Left lobe of liver (tissue), 2 donors: ENCODE results near the gene GAS7. TPM values are rescaled to one million over a fixed set of nuclear protein-coding genes. Genes with fewer than 3 reads are reported as not detected.
"Not testable (repeated sequence)": the region's sequence is repeated elsewhere in the genome, so short reads cannot be mapped to it uniquely, and the experiment has no call there.

Source experiments
- ATAC-seq: fragments of 200-7000 bp; cut with Tn5 transposase; one replicate; pipeline ENCODE4 v1.9.1; 2020; ENCODE audit warnings: mild to moderate bottlenecking, moderate library complexity
- DNase-seq: peaks from one replicate; pipeline ENCODE4 v3.0.0-alpha.2; 2020; ENCODE audit warnings: low spot score
- total RNA-seq: library from RNA; stranded (reverse); gene quantifications from one replicate; pipeline ENCODE4 v1.2.1, GENCODE V29; 2021
- donor health status: DM: no; HTN: no; CAD: no; lungs with moderate emphysema.
- donor health status: DM: no; HTN: yes; CAD: no.

The GAS7 gene
- total RNA-seq, 1 donor from 2014 or later, result 2.4 TPM

DNA sequence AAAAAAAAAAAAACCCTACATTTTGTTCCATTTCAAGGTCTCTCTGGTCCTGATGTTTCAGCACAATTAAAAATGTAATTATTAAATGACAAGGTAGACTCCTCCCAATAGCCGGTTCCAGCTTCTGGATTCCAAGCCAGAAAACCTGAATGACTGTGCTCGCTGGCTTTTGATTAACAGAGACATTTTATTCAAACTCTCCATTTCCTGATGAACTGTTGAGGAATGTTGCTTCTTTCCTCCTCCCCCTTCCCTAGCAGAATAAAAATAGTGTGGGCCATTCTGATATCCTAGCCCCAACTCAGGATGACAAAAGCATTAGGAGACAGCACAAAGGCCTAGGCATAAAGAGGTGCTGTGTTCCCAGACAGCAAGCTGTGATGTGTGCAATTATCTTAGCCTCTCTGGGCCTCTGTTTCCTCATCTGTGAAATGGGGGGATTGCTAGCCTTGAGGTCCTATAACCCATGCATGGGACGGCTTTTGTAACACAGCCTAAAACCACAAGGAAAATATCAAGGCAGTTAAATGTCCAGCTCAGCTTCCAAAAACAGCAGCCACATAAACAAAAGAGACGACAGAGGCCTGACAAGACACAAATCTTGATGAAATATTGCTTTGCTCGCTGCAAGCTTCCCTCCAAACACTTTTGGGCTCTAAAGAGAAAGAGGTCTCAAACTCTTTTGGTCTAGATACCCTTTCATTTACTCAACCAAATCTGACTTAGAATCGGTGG is 166.1 kb downstream of the GAS7 start:
- DNase-seq (no peak), ATAC-seq (no peak)

DNA sequence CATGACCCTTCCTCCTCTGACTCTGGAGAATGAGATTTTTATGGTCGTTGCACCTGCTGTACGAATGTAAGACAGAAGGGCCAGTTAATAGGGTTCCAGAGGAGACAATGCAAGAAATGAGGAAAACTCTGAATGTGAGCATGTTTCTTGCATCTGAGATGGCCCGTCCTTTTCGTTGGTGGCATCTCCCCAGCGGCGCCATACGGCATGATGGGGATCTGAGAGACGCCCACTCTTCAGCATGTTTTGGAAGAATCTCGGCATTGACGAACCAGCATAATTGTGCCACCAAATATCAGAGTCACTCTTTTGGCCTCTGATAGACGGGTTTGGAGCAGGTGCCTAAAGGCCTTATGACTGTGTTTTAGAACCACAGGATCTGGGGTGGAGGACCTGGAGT is 166.8 kb downstream of the GAS7 start:
- no peak for DNase-seq
- no peak for ATAC-seq

DNA sequence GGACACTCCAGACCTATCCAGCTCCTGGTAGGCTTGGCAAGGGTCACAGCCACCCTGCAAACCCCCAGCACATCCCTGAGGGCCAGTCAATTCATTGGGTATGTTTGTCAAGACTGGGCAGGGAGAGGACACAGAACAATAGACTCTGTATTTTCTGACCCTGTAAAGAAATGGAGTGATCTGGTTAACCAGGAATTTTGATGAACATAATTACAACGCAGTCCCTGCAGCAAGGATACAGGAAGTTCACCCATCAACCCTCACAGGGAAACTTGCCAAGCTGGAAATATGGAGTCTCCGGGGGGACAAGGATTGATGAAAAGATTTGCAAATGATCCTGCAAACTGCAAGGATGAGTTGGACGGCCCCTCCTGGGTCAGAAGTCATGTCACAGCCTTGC is 167.3 kb downstream of the GAS7 start:
- ATAC-seq, result no peak

DNA sequence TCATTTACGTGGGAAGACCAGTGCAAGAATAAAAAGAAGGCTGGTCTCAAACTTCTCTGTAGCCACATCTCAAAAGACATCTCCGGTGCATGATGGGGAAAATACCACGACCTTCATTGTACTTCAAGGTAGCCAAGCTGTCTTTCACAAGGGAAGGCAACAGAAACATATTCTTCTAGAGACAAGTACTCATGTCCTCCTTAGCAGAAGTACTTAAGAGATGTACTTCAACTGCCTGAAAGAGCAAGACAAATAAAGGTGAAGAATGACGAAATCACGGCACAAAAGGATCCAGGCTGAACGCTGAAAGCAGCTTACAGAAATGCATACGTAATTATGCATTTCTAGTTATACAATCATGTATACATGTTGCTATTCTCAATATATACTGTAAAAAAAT is 169.3 kb downstream of the GAS7 start:
- ATAC-seq (no peak), DNase-seq (no peak)

More for the DNA sequence above, 167.3 kb downstream of the GAS7 start:
- no peak for DNase-seq

DNA sequence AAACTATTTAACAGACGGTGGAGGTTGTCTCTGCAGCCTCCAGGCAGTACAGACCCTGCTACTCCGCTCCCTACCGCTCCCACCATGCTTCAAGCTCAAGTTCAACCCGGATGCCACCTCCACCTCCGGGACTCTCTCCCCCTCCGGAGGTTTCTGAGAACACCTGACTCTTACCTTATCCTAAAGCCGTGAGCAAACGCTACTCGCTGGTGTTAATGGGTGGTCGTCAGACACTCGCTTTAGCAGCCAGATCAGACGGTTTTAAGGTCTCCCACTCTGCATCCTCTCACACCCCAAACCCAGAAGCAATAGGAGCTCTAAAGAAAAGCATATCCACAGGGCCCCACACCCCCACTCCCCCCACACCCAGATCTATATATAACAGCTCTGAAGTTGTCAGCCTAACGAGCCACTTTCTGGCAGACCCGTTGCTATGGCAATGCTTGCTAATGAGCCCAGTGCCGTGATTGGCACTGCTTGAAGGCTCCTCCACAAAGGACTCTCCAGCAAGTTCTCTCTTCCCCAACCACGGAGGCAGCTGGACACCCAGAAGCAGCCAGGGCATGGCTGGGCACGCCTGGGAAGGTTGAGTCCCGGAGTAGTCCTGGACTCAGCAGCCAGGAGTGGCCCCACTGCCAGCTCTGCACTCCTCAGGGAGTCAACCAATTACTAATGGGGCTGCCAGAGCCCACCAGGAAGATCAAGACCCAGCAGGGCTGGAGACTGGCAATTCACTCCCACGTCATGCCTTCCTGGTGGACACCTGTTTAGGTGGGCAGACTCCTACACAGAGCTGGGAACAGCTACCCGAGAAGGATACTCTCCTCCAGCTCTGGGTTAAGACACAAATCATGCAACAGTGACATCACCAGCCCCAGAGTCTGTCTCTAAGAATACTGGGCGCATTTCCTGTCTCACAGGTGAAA is 172.2 kb downstream of the GAS7 start:
- no peak for DNase-seq
- no peak for ATAC-seq

DNA sequence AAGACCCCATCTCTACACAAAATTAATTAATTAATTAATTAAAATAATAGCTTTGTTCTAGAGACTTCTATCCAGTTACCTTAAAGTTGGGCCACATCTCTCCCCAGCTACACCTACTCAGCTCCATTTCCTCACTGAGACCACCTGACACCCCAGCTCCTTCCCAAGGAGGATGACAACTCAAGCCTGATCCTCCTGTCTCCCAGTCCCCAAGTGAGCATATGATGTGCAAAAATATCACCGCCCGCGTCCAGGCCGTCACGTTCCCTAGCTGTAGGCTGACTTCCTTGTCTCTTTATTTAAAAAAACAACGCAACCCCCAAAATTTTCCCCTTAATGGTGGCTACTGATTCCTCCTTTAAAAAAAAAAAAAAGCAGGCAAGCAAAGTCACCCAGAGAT is 173.2 kb downstream of the GAS7 start:
- ATAC-seq (no peak), DNase-seq (no peak)

DNA sequence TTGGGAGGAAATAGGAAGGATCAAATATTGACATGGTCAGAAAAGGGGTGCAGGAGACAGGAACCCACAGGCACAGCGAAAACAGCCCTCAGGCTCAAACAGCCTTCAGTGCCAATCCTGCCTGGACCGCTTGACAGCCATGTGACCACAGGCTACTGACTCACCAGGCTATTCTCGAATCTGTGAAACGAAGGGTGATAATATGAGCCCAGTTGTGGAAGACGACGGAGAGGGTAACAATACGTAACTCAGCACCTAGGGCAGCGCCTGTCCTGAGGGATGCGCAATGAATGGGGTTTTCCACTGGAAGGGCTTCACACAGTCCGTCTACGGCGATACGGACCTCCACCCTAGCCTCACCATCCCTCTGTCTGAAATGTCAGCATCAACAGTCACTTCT is 176.0 kb downstream of the GAS7 start:
- no peak for ATAC-seq
- no peak for DNase-seq

DNA sequence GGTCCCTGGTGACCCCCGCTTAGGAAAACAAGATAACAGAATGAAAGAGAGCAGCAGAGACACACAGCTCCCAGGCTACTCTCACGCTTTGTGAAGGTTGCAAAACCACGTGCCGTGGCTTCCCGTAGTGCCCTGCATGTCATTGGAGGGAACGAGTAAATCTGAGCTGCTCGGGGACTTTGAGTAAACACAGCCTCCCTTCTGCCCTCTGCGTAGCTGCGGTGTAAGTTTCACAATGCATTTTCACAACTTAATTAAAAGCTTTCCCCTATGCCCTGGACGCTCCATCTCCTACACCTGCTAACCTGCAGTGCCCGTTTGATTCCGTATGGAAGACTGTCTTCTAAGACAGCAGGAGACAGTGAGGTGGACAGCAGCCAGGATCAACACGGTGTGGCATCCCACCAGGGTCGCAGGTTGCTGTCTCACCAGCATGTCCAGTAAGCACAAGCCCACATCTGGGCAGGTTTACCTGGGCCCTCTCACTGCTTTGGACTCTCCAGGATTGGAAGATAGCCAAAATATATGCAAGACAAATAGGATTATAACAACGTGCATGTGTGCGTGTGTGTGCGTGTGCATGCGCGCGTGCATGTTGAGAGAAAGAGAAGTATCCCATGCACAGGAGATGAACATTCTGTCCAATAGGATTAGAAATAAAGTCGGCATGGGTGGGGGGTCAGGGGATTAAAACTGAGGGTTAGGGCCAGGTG is 177.0 kb downstream of the GAS7 start:
- DNase-seq (no peak), ATAC-seq (no peak)

DNA sequence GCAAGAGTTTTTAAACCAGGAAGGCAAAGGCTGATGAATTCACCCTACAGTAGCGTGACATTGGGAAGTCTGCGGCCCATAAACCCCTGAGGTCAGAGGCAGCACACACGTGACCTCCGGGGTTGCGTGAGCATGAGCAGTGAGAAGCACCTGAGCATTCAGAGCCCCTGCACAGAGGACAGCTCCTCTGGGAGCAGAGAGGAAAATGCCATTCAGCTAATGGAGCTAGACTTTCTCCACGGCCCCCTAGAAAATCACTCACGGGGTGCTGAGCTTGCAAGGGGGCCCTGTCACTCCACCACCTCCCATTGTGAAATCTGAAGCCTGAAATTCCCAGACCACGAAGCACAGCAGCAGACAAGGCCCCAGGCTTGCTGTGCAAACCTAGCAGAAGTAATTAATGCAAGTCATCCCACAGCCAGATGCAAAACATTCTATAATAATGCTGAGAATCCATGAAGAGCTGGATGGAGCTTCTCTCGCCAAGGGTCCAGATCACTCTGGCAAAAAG is 178.4 kb downstream of the GAS7 start:
- no peak for DNase-seq
- no peak for ATAC-seq

DNA sequence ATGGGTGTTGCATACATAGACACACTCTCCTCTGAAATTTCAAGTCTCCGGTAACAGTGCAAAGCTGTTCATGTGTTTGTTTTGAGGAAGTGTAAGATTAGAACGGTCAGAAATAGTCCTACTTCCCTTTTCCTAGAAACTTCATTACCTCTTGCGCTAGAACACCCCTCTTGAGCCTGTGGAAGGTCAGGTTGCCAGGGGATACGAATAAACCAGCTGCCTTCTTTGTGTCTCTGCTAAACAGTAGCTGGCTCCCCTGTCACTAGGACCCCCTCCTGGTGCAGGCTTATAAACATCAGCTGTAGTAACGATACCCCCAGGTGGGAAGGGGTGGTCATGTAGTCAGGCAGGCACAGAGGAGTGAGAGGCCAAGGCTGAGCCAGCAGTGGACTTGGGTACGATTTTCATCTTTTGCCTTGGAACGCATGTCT is 179.9 kb downstream of the GAS7 start:
- DNase-seq (no peak), ATAC-seq (no peak)

DNA sequence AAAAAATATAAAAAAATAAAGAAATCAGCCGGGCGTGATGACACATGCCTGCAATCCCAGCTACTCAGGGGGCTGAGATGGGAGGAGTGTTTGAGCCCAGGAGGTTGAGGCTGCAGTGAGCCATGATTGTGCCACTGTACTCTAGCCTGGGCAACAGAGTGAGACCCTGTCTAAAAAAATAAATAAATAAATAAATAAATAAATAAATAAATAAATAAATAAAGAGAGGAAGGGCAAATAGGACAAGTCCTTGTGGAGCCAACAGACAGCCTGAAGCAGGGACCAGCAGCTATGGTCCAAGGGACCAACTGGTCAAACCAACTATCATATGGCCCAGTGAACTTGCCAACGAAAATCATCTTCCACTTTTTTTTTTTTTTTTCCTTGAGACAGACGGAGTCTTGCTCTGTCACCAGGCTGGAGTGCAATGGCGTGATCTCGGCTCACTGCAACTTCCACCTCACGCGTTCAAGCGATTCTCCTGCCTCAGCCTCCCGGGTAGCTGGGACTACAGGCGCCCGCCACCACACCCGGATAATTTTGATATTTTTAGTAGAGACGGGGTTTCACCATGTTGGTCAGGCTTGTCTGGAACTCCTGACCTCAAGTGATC is 181.3 kb downstream of the GAS7 start:
- not testable (repeated sequence) for ATAC-seq, DNase-seq

DNA sequence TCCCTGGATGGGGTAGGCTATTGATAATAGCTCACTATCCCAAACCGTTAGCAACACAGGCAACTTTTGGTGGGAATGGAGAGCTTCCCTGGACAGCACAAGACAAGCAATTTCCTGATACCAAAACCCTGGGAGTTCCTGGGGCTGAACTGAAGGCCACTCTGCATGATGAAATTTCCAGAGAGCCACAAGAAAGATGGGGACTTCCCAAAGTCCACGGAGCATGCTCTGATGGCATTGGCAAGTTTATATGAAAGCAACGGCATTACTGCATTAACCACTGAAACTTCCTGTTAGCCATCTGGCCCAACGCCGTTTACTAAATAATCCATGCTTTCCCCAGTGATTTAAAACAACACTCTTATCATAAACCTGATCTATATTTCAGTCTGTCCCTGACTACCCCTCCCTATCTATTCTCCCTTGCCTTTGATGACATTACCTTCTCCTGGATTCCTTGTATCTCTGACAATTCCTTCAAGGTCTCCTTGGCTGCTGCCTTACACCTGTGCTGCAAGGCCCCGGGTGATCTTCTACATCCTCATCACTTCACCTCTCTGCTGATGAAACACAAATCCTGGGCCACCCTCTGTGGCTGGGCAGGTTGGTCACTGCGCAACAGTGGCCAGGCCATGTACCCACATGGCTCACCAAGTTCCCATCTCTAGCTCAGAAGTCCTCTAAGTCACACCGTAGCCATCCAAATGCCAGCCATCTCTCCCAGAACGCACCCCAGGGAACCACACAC is 184.9 kb downstream of the GAS7 start:
- ATAC-seq (no peak), DNase-seq (no peak)

DNA sequence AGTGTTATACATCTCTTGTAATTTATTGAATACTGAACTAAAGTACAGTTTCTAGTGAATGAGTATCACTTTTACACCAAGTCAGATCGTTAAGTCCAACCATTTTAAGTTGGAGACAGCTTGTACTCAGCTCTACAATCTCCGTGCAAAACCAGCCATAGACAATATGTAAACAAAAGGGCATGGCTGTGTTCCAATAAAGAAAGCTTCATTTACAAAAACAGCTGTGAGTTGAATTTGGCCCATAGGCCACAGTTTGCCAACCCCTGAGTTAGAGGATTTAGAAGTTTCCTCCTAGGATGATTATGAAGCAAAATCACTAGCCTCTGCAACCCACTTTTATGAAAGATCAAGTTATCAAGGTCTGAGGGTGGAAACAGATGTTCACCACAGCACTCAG is 187.7 kb downstream of the GAS7 start:
- DNase-seq (no peak), ATAC-seq (no peak)

DNA sequence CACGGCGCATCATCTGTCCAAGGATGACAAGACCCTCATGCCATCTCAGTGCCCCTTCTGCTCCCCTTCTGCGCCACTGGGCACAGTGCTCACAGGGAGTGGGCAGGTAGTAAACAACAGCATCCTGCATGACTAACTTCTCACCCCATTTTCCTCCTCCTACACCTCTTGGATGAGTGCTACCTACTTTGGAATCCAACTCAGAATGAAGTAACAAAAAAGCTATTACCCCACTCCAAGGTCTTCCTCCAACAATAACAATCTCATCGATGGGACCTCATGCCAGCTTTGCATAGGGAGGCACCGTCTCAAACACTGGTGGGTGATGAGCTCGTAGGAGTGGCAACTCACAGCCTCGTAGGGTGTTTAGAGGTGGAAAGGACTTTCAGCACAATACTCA is 194.7 kb downstream of the GAS7 start:
- ATAC-seq (no peak), DNase-seq (no peak)

DNA sequence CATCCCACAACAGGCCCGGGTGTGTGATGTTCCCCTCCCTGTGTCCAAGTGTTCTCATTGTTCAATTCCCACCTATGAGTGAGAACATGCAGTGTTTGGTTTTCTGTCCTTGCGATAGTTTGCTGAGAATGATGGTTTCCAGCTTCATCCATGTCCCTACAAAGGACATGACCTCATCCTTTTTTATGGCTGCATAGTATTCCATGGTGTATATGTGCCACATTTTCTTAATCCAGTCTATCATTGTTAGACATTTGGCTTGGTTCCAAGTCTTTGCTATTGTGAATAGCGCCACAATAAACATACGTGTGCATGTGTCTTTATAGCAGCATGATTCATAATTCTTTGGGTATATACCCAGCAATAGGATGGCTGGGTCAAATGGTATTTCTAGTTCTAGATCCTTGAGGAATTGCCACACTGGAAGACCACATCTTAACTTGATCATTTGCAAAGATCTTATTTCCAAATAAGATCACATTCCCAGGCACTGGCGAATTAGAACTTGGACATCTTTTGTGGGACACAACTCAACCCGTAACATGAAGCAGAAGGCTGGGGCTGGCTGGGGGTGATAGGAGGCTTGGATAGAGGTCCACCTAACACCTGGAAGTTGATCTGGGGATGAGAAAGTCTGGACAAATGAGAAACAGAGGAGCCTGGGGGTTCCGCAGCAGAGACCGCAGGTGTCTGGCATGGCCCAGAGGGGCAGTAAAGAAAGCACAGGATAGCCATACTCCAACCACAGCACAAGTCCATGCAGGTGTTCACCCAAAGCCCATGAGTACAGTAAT is 195.6 kb downstream of the GAS7 start:
- not testable (repeated sequence) for DNase-seq, ATAC-seq

DNA sequence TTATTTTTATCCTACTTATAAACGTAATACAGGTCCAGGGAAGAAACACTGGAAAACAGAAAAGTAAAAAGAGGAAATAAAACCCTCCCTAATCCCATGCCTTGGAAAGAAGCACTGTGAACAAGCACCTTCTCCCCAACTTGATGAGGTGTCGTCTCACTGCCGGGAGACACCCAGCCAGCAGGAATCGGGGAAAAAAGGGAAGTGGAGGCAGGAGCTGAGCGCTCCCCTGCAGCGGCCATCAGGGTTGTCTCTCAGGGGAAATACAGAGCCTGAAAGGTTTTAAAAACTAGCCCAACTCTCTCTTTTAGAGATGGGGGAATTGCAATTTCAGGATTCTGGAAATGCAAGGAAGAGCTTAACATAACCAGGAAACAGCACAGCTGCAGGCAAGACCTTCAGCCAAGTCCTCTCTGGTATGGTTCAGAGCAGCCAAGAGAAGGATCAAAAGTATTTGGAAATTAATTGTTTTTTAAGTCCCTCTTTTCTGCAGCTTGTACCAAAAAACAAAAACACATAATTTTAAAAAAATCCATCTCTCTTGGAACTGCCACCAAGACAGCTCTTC is 197.0 kb downstream of the GAS7 start:
- ATAC-seq (no peak), DNase-seq (no peak)

DNA sequence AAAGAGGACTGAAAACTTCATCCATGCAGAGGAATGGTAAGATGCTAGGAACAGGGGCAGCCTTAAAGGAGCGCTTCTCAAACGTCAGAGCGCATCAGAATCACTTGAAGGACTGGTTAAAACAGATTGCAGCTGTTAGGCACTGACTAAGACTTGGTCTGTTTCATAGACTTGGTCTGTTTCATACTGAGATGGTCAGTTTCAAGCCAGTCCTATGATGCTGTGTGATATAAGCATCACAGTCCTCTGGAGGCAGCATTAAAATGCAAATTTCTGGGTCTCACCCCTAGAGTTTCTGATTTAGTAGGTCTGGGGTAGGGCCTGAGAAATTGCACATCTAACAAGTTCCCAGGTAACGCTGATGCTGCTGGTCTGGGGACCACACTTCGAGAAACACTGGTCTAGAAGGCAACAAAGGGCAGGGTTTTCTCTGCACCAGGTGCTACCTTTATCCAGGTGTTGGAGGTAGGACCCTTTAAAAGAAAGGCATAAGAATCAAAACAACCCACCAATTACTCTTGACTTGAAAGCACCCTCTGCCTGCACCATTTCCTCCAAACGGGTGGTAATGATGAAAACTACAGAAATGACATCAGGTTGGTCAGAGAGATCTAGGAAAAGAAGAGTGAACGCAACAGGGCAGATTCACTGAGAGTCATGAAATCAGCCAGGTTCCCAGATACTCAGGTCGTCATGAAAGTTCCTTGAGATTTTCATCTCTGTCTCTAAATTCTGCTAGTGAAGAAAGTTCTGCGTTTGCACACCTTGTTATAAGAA is 198.3 kb downstream of the GAS7 start:
- DNase-seq (no peak), ATAC-seq (no peak)

DNA sequence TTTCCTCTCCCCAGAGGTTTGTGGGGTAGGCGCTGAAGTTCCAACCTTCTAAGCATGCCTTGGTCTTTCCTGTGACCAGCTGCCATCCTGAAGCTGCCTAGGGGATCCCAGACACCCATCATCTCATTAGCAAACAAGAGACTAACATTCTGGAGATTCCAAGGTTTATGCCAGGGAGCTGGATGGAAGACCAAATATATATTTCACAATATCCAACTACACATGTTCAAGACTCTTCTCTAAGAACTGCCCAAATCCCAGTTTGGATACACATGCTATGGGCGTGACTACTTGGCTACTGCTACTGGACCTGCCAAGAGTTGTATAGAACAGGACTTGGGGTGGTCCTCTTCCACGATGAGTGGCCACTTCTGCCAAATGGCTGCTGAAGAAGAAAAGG is 200.3 kb downstream of the GAS7 start:
- DNase-seq (no peak), ATAC-seq (no peak)
